CD14-positive monocyte (primary cell): Measurements from ENCODE around the gene CDK18. TPM values are rescaled to one million over a fixed set of nuclear protein-coding genes. Genes with fewer than 3 reads are reported as not detected.

Experiments
- DNase-seq, 3 donors: peaks; one replicate each; pipeline ENCODE4 v3.0.0-alpha.2; 2011 to 2022
- H2AFZ ChIP-seq: 2 replicates; pipeline ENCODE4 v1.6.0; 2012; ENCODE audit warnings: mild to moderate bottlenecking, low read depth, low read length, inconsistent platforms; ENCODE audit not compliant: insufficient read depth, poor library complexity, severe bottlenecking
- H3K27ac ChIP-seq, 2 donors: 1 replicate in 1 of 2; 2 replicates in 1 of 2; pipeline ENCODE4 v1.5.1; 2012 to 2013; ENCODE audit warnings: low read length in 2 of 2, control low read depth in 1 of 2, inconsistent platforms in 1 of 2, low read depth in 1 of 2, mild to moderate bottlenecking in 1 of 2
- H3K27me3 ChIP-seq, 2 donors: one replicate each; pipeline versions ENCODE4 v1.6.0 to v1.6.1; 2011 to 2013; ENCODE audit warnings: low read length in 2 of 2; ENCODE audit not compliant: control insufficient read depth in 2 of 2, insufficient read depth in 2 of 2
- H3K36me3 ChIP-seq, 2 donors: replicated peaks in 1 of 2; 1 replicate in 1 of 2; 2 replicates in 1 of 2; pipeline versions ENCODE4 v1.5.1 to v1.6.1; 2012 to 2013; ENCODE audit warnings: low read length in 2 of 2, control low read depth in 1 of 2, inconsistent platforms in 1 of 2, mild to moderate bottlenecking in 1 of 2; ENCODE audit not compliant: insufficient read depth in 2 of 2, control insufficient read depth in 1 of 2
- H3K4me1 ChIP-seq, 2 donors: 1 replicate in 1 of 2; 2 replicates in 1 of 2; pipeline versions ENCODE4 v1.5.1 to v1.6.1; 2012 to 2013; ENCODE audit warnings: low read length in 2 of 2, control low read depth in 1 of 2, inconsistent platforms in 1 of 2, mild to moderate bottlenecking in 1 of 2, moderate library complexity in 1 of 2; ENCODE audit not compliant: insufficient read depth in 2 of 2, control insufficient read depth in 1 of 2
- H3K4me2 ChIP-seq: replicated peaks from 2 replicates; pipeline ENCODE3; 2012; ENCODE audit warnings: low read length, moderate library complexity, mild to moderate bottlenecking; ENCODE audit not compliant: poor library complexity, severe bottlenecking; ENCODE audit errors: extremely low read depth
- H3K4me3 ChIP-seq, 3 experiments: fragments of 200-600 bp in 1 of 3; sonication (generic) in 1 of 3; replicated peaks in 1 of 3; 1 replicate in 2 of 3; 2 replicates in 1 of 3; pipeline ENCODE4 v1.5.1; 2011 to 2013; ENCODE audit warnings: low read length in 3 of 3, mild to moderate bottlenecking in 3 of 3, control low read depth in 2 of 3, low read depth in 2 of 3, inconsistent platforms in 1 of 3, moderate library complexity in 1 of 3
- H3K79me2 ChIP-seq: 2 replicates; pipeline ENCODE4 v1.6.0; 2012; ENCODE audit warnings: mild to moderate bottlenecking, control low read depth, inconsistent platforms, low read length, moderate library complexity; ENCODE audit not compliant: insufficient read depth
- H3K9ac ChIP-seq: 2 replicates; pipeline ENCODE4 v1.6.0; 2017; ENCODE audit warnings: low read length, mild to moderate bottlenecking; ENCODE audit not compliant: insufficient read depth, poor library complexity, severe bottlenecking
- H3K9me3 ChIP-seq, 2 donors: replicated peaks in 1 of 2; 1 replicate in 1 of 2; 2 replicates in 1 of 2; pipeline versions ENCODE4 v1.5.1 to v1.6.1; 2012 to 2013; ENCODE audit warnings: low read length in 2 of 2, control low read depth in 1 of 2; ENCODE audit not compliant: control insufficient read depth in 1 of 2, insufficient read depth in 1 of 2
- H4K20me1 ChIP-seq: 2 replicates; pipeline ENCODE4 v1.6.0; 2012; ENCODE audit warnings: mild to moderate bottlenecking, low read length, control low read depth, moderate library complexity; ENCODE audit not compliant: insufficient read depth
- H3K27ac Mint-ChIP-seq, 7 donors: one replicate each; pipeline ENCODE4 v1.8.0; 2020; ENCODE audit warnings: mild to moderate bottlenecking in 7 of 7, mixed read lengths in 7 of 7, moderate library complexity in 6 of 7, inconsistent platforms in 2 of 7
- H3K27me3 Mint-ChIP-seq, 3 donors: one replicate each; pipeline ENCODE4 v1.8.0; 2021 to 2022; ENCODE audit warnings: low read depth in 3 of 3, mild to moderate bottlenecking in 3 of 3, mixed read lengths in 3 of 3, moderate library complexity in 3 of 3, inconsistent platforms in 1 of 3
- H3K36me3 Mint-ChIP-seq, 2 donors: one replicate each; pipeline ENCODE4 v1.8.0; 2020; ENCODE audit warnings: mixed read lengths in 2 of 2, inconsistent platforms in 1 of 2, mild to moderate bottlenecking in 1 of 2
- H3K4me1 Mint-ChIP-seq: one replicate; pipeline ENCODE4 v1.8.0; 2020; ENCODE audit warnings: mild to moderate bottlenecking, mixed read lengths
- H3K4me3 Mint-ChIP-seq, 2 donors: one replicate each; pipeline ENCODE4 v1.8.0; 2020; ENCODE audit warnings: mild to moderate bottlenecking in 2 of 2, mixed read lengths in 2 of 2, moderate library complexity in 1 of 2
- H3K9me3 Mint-ChIP-seq, 7 donors: one replicate each; pipeline ENCODE4 v1.8.0; 2020 to 2022; ENCODE audit warnings: mixed read lengths in 7 of 7, mild to moderate bottlenecking in 6 of 7, moderate library complexity in 6 of 7, inconsistent platforms in 2 of 7
- CTCF ChIP-seq: fragments of 200-600 bp; IDR thresholded peaks from one replicate; pipeline ENCODE4 v1.8.0; 2022; ENCODE audit warnings: antibody characterized with exemption, mild to moderate bottlenecking
- WGBS: methylation state at CpG from one replicate; pipeline ENCODE4 v1.1.5; 2013; ENCODE audit warnings: missing lambda C conversion rate; ENCODE audit not compliant: insufficient coverage; 5-methylcytosine and 5-hydroxymethylcytosine counted together
- intact Hi-C, 2 donors: fragments of 100-400 bp; cut with micrococcal nuclease; formaldehyde crosslinking; loops; one replicate each; pipeline versions ENCODE4 v1.15.0 to v1.15.1; 2023
- polyA plus RNA-seq, 3 donors: library from polyadenylated mRNA; depleted of rRNA in 1 of 3; unstranded in 2 of 3; stranded (reverse) in 1 of 3; fragments of 300-500 nt in 2 of 3; fragments of >200 nt in 1 of 3; fragmentation: Illumina TruSeq in 2 of 3; gene quantifications; 1 replicate in 2 of 3; 2 replicates in 1 of 3; pipeline ENCODE4 v1.2.3, GENCODE V29; 2012 to 2021

Gene CDK18
- polyA plus RNA-seq, 3 donors = 0.48 to 4.4 (median 0.66) TPM

GRCh38 chr1:205506409-205507200 lies 2.1 kb downstream of the CDK18 start:
- Mint-ChIP-seq H3K4me1 (peaks cover 23% of the 10 kb centered on the region), H3K27me3 (peaks cover 4 to 7% (median 5%) of the 10 kb centered on the region in 3 donors), H3K36me3 (no peaks in the 10 kb centered on the region), H3K4me3 (no peak overlapping the region), H3K9me3 (no peaks in the 10 kb centered on the region), H3K27ac (no peak overlapping the region)
- no peak overlapping the region for H3K4me2 ChIP-seq
- H3K9ac ChIP-seq = no peak overlapping the region
- intact Hi-C loops = no loop called here
- no peaks in the 10 kb centered on the region for H3K27me3 ChIP-seq
- no peaks in the 10 kb centered on the region for H3K9me3 ChIP-seq
- H3K4me1 ChIP-seq = peaks cover 12 to 20% of the 10 kb centered on the region in 2 donors
- DNase-seq = no peak
- H3K36me3 ChIP-seq = no peaks in the 10 kb centered on the region
- no peaks in the 10 kb centered on the region for H3K79me2 ChIP-seq
- no peaks in the 10 kb centered on the region for H4K20me1 ChIP-seq
- WGBS = 96% methylated on average over 8 of the region's 17 CpGs
- TF ChIP-seq CTCF = no peak
- H3K27ac ChIP-seq = no peak overlapping the region
- no peak overlapping the region for H3K4me3 ChIP-seq
- no peak overlapping the region for H2AFZ ChIP-seq

GRCh38 chr1:205508227-205508714 lies 3.8 kb downstream of the CDK18 start:
- Histone ChIP-seq H3K4me2 (no peak overlapping the region), H4K20me1 (no peaks in the 10 kb centered on the region), H2AFZ (no peak overlapping the region), H3K27ac (no peak overlapping the region), H3K79me2 (no peaks in the 10 kb centered on the region), H3K27me3 (no peaks in the 10 kb centered on the region), H3K9me3 (no peaks in the 10 kb centered on the region), H3K4me1 (peaks cover 17 to 29% of the 10 kb centered on the region in 2 donors), H3K4me3 (no peak overlapping the region), H3K9ac (no peak overlapping the region), H3K36me3 (no peaks in the 10 kb centered on the region)
- Mint-ChIP-seq H3K27me3 (peaks cover 2 to 7% (median 5%) of the 10 kb centered on the region in 3 donors), H3K9me3 (no peaks in the 10 kb centered on the region), H3K4me3 (no peak overlapping the region), H3K27ac (peak overlapping the region in 2 of 7 donors; percentile 34 to 51), H3K4me1 (peaks cover 31% of the 10 kb centered on the region), H3K36me3 (no peaks in the 10 kb centered on the region)
- TF ChIP-seq CTCF = no peak
- intact Hi-C loops = no loop called here
- no CpG with 5 or more reads among the region's 5 CpGs for WGBS
- DNase-seq = no peak
